Thyroid gland (tissue), 4 donors: ENCODE results near the gene OR51G1. TPM values are rescaled to one million over a fixed set of nuclear protein-coding genes. Genes with fewer than 3 reads are reported as not detected.

Experiments
- DNase-seq, 2 donors: peaks; one replicate each; pipeline ENCODE4 v3.0.0-alpha.2; 2019
- H3K27ac ChIP-seq, 3 donors: fragments of 200-600 bp; sonication (generic); 1 replicate in 2 of 3; 2 replicates in 1 of 3; pipeline ENCODE4 v1.5.1; 2016 to 2019; ENCODE audit warnings: mild to moderate bottlenecking in 1 of 3, moderate library complexity in 1 of 3
- H3K27me3 ChIP-seq: fragments of 200-600 bp; sonication (generic); one replicate; pipeline ENCODE4 v1.5.1; 2019
- H3K36me3 ChIP-seq, 2 donors: fragments of 200-600 bp; sonication (generic); one replicate each; pipeline ENCODE4 v1.5.1; 2016 to 2019
- H3K4me1 ChIP-seq, 2 donors: fragments of 200-600 bp; sonication (generic); one replicate each; pipeline ENCODE4 v1.5.1; 2017 to 2019
- H3K4me3 ChIP-seq, 3 donors: fragments of 200-600 bp; sonication (generic); replicated peaks in 1 of 3; 1 replicate in 2 of 3; 2 replicates in 1 of 3; pipeline ENCODE4 v1.5.1; 2016; ENCODE audit warnings: mild to moderate bottlenecking in 1 of 3
- H3K9me3 ChIP-seq: fragments of 200-600 bp; sonication (generic); one replicate; pipeline ENCODE4 v1.5.1; 2017
- POLR2A ChIP-seq, 2 donors: fragments of 450-650 bp; IDR thresholded peaks; one replicate each; pipeline ENCODE4 v1.6.1; 2017; ENCODE audit warnings: antibody characterized with exemption in 2 of 2, mild to moderate bottlenecking in 2 of 2, moderate library complexity in 1 of 2
- WGBS, 2 donors: methylation state at CpG; one replicate each; pipeline ENCODE4 v1.1.5; 2017; 5-methylcytosine and 5-hydroxymethylcytosine counted together
- intact Hi-C: fragments of 100-400 bp; cut with DNase I; formaldehyde crosslinking; loops from one replicate; pipeline ENCODE4 v1.15.1; 2023
- total RNA-seq, 4 donors: library from RNA; depleted of rRNA; stranded (reverse); fragments of >200 nt; gene quantifications; one replicate each; pipeline ENCODE4 v1.2.3, GENCODE V29; 2016
- TF ChIP-seq, protein P1 (sequence below), 6 experiments: fragments of 200-600 bp in 3 of 6; fragments of 450-650 bp in 3 of 6; sonication (generic) in 3 of 6; IDR thresholded peaks; one replicate each; pipeline ENCODE4 v1.5.1; 2016 to 2019; ENCODE audit warnings: antibody characterized with exemption in 6 of 6, mild to moderate bottlenecking in 2 of 6, inconsistent platforms in 1 of 6, moderate library complexity in 1 of 6

The OR51G1 gene
- total RNA-seq, 4 donors from 2014 or later: not detected

DNA sequence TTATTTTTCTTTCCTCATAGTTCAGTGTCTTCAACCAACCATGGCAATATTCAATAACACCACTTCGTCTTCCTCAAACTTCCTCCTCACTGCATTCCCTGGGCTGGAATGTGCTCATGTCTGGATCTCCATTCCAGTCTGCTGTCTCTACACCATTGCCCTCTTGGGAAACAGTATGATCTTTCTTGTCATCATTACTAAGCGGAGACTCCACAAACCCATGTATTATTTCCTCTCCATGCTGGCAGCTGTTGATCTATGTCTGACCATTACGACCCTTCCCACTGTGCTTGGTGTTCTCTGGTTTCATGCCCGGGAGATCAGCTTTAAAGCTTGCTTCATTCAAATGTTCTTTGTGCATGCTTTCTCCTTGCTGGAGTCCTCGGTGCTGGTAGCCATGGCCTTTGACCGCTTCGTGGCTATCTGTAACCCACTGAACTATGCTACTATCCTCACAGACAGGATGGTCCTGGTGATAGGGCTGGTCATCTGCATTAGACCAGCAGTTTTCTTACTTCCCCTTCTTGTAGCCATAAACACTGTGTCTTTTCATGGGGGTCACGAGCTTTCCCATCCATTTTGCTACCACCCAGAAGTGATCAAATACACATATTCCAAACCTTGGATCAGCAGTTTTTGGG, 42.2 kb downstream of the OR51G1 start, which contains the start of gene OR51T1:
TSS of gene OR51T1 (plus strand) at position 41 of the 641 bp plus-strand sequence. CDS start at position 41, 0 bp downstream.
- Histone ChIP-seq H3K9me3 (no peaks in the 10 kb centered on the region), H3K36me3 (no peaks in the 10 kb centered on the region), H3K4me1 (no peaks in the 10 kb centered on the region), H3K27me3 (no peaks in the 10 kb centered on the region), H3K4me3 (no peak within 1 kb of the TSS), H3K27ac (no peak within 1 kb of the TSS)
- WGBS, 2 donors: 74 to 82% methylated on average over 8 of the region's 8 CpGs
- no peak for TF ChIP-seq POLR2A (IDR thresholded peaks at IDR 0.05)
- TF ChIP-seq, protein P1, sequence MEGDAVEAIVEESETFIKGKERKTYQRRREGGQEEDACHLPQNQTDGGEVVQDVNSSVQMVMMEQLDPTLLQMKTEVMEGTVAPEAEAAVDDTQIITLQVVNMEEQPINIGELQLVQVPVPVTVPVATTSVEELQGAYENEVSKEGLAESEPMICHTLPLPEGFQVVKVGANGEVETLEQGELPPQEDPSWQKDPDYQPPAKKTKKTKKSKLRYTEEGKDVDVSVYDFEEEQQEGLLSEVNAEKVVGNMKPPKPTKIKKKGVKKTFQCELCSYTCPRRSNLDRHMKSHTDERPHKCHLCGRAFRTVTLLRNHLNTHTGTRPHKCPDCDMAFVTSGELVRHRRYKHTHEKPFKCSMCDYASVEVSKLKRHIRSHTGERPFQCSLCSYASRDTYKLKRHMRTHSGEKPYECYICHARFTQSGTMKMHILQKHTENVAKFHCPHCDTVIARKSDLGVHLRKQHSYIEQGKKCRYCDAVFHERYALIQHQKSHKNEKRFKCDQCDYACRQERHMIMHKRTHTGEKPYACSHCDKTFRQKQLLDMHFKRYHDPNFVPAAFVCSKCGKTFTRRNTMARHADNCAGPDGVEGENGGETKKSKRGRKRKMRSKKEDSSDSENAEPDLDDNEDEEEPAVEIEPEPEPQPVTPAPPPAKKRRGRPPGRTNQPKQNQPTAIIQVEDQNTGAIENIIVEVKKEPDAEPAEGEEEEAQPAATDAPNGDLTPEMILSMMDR (IDR thresholded peaks at IDR 0.05): no peak
- intact Hi-C loops: no loop called here
- DNase-seq: no peak

DNA sequence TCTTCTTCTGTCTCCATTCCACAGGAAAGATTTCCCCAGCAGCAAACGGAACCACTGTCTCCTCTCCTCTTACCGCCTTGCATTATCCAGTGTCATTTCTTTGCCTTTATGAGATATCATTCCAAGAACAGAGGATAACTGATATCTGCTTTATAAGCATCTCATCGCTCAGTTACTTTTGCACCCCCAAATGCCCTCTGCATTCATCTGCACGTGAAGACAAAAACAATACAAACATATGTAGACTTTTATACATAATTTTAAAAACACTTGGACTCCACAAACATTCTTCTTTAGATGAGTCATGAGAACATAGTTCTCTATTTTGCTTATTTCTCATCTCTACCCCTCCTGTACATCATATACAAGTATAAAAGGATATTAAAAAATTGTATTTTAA, 43.0 kb downstream of the OR51G1 start:
- no peaks in the 10 kb centered on the region for H3K36me3 ChIP-seq
- WGBS, 2 donors: 81 to 85% methylated on average over 4 of the region's 4 CpGs
- intact Hi-C loops: no loop called here
- H3K27me3 ChIP-seq: no peaks in the 10 kb centered on the region
- no peak overlapping the region for H3K4me3 ChIP-seq
- no peaks in the 10 kb centered on the region for H3K9me3 ChIP-seq
- no peak for DNase-seq
- no peak for TF ChIP-seq POLR2A (IDR thresholded peaks at IDR 0.05)
- TF ChIP-seq, protein P1 (IDR thresholded peaks at IDR 0.05): no peak
- H3K27ac ChIP-seq: no peak overlapping the region
- H3K4me1 ChIP-seq: no peaks in the 10 kb centered on the region

Other genes with a start within 250 kb of the OR51G1 start
- not detected for gene OR51E2, start 226.5 kb downstream of the OR51G1 start, total RNA-seq
- not detected for gene MMP26, start 219.6 kb downstream of the OR51G1 start, total RNA-seq
- not detected for gene OR51F1, start 154.4 kb downstream of the OR51G1 start, total RNA-seq
- gene OR52R1, start 120.0 kb downstream of the OR51G1 start, total RNA-seq: not detected
- not detected for gene OR51F2, start 103.0 kb downstream of the OR51G1 start, total RNA-seq
- gene OR51S1, start 75.1 kb downstream of the OR51G1 start, total RNA-seq: under 1 TPM in 1 of 4 donors, not detected in 3; 0.27 TPM
- not detected for gene OR51T1, start 42.4 kb downstream of the OR51G1 start, total RNA-seq
- gene OR51A7, start 20.6 kb downstream of the OR51G1 start, total RNA-seq: not detected
- gene OR51G2, start 5.0 kb downstream of the OR51G1 start, total RNA-seq: not detected
- not detected for gene OR51A4, start 23.3 kb upstream of the OR51G1 start, total RNA-seq
- not detected for gene OR51A2, start 31.4 kb upstream of the OR51G1 start, total RNA-seq
- not detected for gene OR51L1, start 70.5 kb upstream of the OR51G1 start, total RNA-seq
- gene OR52J3, start 122.2 kb upstream of the OR51G1 start, total RNA-seq: not detected
- gene OR52E2, start 135.3 kb upstream of the OR51G1 start, total RNA-seq: not detected
- gene OR52E1, start 145.2 kb upstream of the OR51G1 start, total RNA-seq: not detected
- not detected for gene OR52A5, start 214.0 kb upstream of the OR51G1 start, total RNA-seq
- not detected for gene OR52A1, start 230.4 kb upstream of the OR51G1 start, total RNA-seq